ENCODE measurements around the gene TOB1. TPM values are rescaled to one million over a fixed set of nuclear protein-coding genes. Genes with fewer than 3 reads are reported as not detected.

Gene TOB1
- total and polyA plus RNA-seq, 9 of the 15 experiments (the other 6 are each of a cell fraction or from before 2014, with no cell fraction given) = 4.8 to 63.7 (median 13.2) TPM

DNA sequence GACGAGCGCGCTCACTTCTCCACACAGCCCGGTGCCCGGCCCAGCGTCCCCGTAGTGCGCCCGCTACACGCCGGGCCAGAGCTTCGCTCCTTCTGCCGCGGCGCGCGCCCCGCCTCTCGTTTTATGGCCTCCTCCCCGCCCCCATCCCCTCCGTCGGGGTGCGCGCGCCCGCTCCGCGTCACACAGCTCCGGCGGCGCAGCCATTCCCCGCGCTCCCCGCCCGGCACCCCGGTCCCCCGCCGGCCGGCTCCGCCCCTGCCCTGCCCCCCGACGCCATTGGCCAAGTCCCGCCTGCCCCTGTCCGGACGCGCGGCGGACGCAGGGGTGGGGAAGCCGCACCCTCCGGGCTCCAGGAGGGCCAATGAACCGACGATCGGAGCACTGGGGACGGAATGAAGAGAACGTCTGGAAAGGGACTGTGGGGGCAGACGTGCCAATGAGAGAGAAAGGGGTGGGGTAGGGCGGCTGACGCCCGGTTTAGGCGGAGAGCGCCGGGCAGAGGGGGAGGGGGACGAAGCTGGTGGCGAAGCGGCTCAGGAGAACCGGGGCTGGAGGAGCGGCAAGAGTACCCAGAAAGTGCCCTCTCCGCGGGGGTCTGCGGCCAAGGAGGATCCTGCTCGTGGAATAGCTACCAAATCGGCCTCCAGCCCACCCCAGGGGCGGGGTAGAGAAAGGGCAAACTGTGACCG lies at the start of gene TOB1 (continued):
- TF ChIP-seq SETDB1 (IDR thresholded peaks at IDR 0.05; ENCODE audit: low read length) (no peak), STAT5A (IDR thresholded peaks at IDR 0.05; ENCODE audit: borderline replicate concordance, low read length) (no peak), BCL6 (CRISPR knock-in tag; IDR thresholded peaks at IDR 0.05) (no peak), RBFOX2 (IDR thresholded peaks at IDR 0.05; ENCODE audit: low read depth, low read length) (peak; percentile 95), SMARCA5 (IDR thresholded peaks at IDR 0.05) (no peak), NRF1 (conservative IDR thresholded peaks at IDR 0.05 in 1 of 2, IDR thresholded peaks at IDR 0.05 in 1 of 2) (peak; percentile 70 to 72; a peak in 3 of 4 replicates), FOS (IDR thresholded peaks at IDR 0.05; ENCODE audit: extremely low read depth, insufficient read length) (no peak), STAG1 (CRISPR knock-in tag; IDR thresholded peaks at IDR 0.05; ENCODE audit: borderline replicate concordance) (0 out of 2 replicates have a peak, but pooled peaks have one; percentile 26), ZNF133 (CRISPR knock-in tag; IDR thresholded peaks at IDR 0.05) (no peak), ZNF778 (CRISPR knock-in tag; IDR thresholded peaks at IDR 0.05) (no peak), POLR2AphosphoS2 (IDR thresholded peaks at IDR 0.05; ENCODE audit: low read length) (peak; percentile 85; the same call in 1 of the 2 replicates), SREBF1 (IDR thresholded peaks at IDR 0.05; ENCODE audit: borderline replicate concordance, low read depth, low read length) (no peak), ATF7 (IDR thresholded peaks at IDR 0.05) (peak; percentile 49; the same call in 1 of the 2 replicates), ZNF707 (CRISPR knock-in tag; conservative IDR thresholded peaks at IDR 0.05) (no peak), FUS (optimal IDR thresholded peaks at IDR 0.05; ENCODE audit: low read depth, low read length) (no peak)
- TF ChIP-seq, protein P1, sequence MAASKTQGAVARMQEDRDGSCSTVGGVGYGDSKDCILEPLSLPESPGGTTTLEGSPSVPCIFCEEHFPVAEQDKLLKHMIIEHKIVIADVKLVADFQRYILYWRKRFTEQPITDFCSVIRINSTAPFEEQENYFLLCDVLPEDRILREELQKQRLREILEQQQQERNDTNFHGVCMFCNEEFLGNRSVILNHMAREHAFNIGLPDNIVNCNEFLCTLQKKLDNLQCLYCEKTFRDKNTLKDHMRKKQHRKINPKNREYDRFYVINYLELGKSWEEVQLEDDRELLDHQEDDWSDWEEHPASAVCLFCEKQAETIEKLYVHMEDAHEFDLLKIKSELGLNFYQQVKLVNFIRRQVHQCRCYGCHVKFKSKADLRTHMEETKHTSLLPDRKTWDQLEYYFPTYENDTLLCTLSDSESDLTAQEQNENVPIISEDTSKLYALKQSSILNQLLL (CRISPR knock-in tag; IDR thresholded peaks at IDR 0.05; ENCODE audit: borderline replicate concordance) = no peak
- TF ChIP-seq, protein P2, sequence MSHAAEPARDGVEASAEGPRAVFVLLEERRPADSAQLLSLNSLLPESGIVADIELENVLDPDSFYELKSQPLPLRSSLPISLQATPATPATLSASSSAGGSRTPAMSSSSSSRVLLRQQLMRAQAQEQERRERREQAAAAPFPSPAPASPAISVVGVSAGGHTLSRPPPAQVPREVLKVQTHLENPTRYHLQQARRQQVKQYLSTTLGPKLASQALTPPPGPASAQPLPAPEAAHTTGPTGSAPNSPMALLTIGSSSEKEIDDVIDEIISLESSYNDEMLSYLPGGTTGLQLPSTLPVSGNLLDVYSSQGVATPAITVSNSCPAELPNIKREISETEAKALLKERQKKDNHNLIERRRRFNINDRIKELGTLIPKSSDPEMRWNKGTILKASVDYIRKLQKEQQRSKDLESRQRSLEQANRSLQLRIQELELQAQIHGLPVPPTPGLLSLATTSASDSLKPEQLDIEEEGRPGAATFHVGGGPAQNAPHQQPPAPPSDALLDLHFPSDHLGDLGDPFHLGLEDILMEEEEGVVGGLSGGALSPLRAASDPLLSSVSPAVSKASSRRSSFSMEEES (CRISPR knock-in tag; IDR thresholded peaks at IDR 0.05) = no peak
- TF ChIP-seq, protein P3, sequence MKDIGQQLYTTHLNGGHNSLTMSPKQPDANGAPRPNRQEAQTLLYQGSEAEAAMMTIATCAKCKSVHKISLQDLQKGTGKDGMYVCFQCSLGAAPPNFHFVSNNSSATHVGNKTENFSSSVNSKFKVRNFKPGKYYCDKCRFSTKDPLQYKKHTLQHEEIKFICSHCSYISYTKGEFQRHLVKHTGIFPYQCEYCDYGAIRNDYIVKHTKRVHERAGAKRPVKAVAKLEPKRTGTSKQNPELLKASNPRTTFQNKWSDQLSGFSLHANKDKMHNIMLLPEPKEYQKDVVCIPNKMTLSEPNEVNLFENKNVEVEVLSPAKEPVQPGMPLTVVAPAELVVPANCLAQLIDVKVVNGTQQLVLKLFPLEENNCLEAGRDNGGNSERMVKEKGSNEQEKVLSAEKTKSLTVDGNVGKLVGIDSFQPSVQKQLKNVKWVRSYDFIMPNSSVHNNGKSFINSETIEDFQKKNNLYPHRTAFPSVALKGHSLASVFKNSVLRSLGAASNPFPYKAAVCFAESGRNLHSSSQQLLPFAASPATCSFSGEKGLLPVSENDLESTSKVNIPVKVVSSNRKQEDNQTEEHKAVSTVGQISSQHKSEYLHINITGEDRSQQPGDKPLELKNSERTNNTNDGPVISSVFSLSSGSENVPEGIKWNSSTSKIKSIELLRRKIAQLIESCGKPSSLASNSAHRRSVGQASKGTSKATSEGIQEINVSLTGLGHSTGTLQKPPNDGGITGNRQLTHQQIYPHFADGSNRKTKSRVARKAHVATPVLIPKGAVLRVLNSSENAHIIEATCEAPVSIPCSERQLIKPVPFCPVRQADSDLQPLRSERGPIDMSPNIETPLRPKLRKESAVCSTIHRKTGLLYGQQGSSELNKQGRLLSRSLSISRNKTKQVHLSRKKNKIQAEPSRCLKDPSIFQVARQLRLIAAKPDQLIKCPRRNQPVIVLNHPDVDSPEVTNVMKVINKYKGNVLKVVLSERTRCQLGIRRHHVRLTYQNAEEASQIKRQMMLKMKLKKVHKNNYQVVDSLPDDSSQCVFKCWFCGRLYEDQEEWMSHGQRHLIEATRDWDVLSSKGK (CRISPR knock-in tag; IDR thresholded peaks at IDR 0.05) = no peak
- TF ChIP-seq, protein P4, sequence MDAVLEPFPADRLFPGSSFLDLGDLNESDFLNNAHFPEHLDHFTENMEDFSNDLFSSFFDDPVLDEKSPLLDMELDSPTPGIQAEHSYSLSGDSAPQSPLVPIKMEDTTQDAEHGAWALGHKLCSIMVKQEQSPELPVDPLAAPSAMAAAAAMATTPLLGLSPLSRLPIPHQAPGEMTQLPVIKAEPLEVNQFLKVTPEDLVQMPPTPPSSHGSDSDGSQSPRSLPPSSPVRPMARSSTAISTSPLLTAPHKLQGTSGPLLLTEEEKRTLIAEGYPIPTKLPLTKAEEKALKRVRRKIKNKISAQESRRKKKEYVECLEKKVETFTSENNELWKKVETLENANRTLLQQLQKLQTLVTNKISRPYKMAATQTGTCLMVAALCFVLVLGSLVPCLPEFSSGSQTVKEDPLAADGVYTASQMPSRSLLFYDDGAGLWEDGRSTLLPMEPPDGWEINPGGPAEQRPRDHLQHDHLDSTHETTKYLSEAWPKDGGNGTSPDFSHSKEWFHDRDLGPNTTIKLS (IDR thresholded peaks at IDR 0.05; ENCODE audit: borderline replicate concordance, low read depth) = no peak
- TF ChIP-seq, protein P5, sequence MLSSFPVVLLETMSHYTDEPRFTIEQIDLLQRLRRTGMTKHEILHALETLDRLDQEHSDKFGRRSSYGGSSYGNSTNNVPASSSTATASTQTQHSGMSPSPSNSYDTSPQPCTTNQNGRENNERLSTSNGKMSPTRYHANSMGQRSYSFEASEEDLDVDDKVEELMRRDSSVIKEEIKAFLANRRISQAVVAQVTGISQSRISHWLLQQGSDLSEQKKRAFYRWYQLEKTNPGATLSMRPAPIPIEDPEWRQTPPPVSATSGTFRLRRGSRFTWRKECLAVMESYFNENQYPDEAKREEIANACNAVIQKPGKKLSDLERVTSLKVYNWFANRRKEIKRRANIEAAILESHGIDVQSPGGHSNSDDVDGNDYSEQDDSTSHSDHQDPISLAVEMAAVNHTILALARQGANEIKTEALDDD (IDR thresholded peaks at IDR 0.05) = no peak

Data from K562 (cell line).